K562 (cell line): Measurements from ENCODE around the gene CLCN4. TPM values are rescaled to one million over a fixed set of nuclear protein-coding genes. Genes with fewer than 3 reads are reported as not detected.

Experiments
- ATAC-seq: fragments of 200-7000 bp; cut with Tn5 transposase; 3 replicates; pipeline ENCODE4 v1.9.1; 2020; ENCODE audit warnings: moderate library complexity
- BruUV-seq: library from RNA; stranded (reverse); fragments of 400-500 nt; replicated peaks from 2 replicates; lab custom pipeline; 2021; lab: Mats Ljungman, UMichigan
- CTCF ChIA-PET: fragments of 300-600 bp; formaldehyde crosslinking; extraction: SDS; loops from one replicate; lab custom pipeline; 2021; ENCODE audit warnings: low intra/inter-chr PET ratio; lab: Yijun Ruan, JAX
- POLR2A ChIA-PET: fragments of 300-600, 350-650 bp; sonication (Branson Sonifier 250); formaldehyde crosslinking; extraction: SDS; loops from one replicate; lab custom pipeline; 2021; ENCODE audit warnings: antibody characterized with exemption, inconsistent platforms; lab: Yijun Ruan, JAX
- DNase-seq, 4 experiments: peaks; one replicate each; pipeline versions ENCODE4 v3.0.0 to v3.0.0-alpha.2; 2011 to 2018; ENCODE audit warnings: low spot score in 3 of 4, mixed read lengths in 3 of 4; ENCODE audit errors: extremely low read depth in 1 of 4
- FAIRE-seq: peaks from 2 replicates; lab custom pipeline; 2011; peaks lifted over from hg19 to GRCh38; lab: Jason Lieb, UNC
- H2AFZ ChIP-seq: 2 replicates; pipeline ENCODE4 v1.6.0; 2011; ENCODE audit warnings: low read depth, low read length, control low read depth, inconsistent platforms
- H3K27ac ChIP-seq: fragments of 200-600 bp; 3 replicates; pipeline ENCODE4 v1.8.0; 2011; ENCODE audit warnings: low read depth, mild to moderate bottlenecking, control low read depth, inconsistent platforms, low read length, moderate library complexity, mixed read lengths; ENCODE audit errors: extremely low read depth
- H3K27me3 ChIP-seq, 2 experiments: fragments of 300-600 bp in 1 of 2; 2 replicates in 1 of 2; 3 replicates in 1 of 2; pipeline versions ENCODE4 v1.6.0 to v1.8.0; 2011; ENCODE audit warnings: inconsistent platforms in 2 of 2, low read length in 2 of 2, mild to moderate bottlenecking in 1 of 2, mixed read lengths in 1 of 2, moderate library complexity in 1 of 2; ENCODE audit not compliant: control insufficient read depth in 2 of 2, insufficient read depth in 2 of 2
- H3K36me3 ChIP-seq: fragments of 300-600 bp; 3 replicates; pipeline ENCODE4 v1.8.0; 2011; ENCODE audit warnings: mild to moderate bottlenecking, low read length, inconsistent platforms; ENCODE audit not compliant: control insufficient read depth, insufficient read depth
- H3K4me1 ChIP-seq, 2 experiments: fragments of 200-600 bp in 1 of 2; replicated peaks in 1 of 2; 2 replicates in 1 of 2; 3 replicates in 1 of 2; pipeline versions ENCODE4 v1.5.1 to v1.8.0; 2011; ENCODE audit warnings: inconsistent platforms in 2 of 2, low read length in 2 of 2, mild to moderate bottlenecking in 1 of 2, mixed read lengths in 1 of 2, moderate library complexity in 1 of 2; ENCODE audit not compliant: control insufficient read depth in 2 of 2, insufficient read depth in 2 of 2
- H3K4me2 ChIP-seq: 2 replicates; pipeline ENCODE4 v1.6.1; 2011; ENCODE audit warnings: low read length, control low read depth, inconsistent platforms, mixed read lengths; ENCODE audit not compliant: insufficient read depth
- H3K4me3 ChIP-seq: fragments of 200-600 bp; sonication (generic), shearing (Covaris generic); 2 replicates; pipeline ENCODE4 v1.5.1; 2016; ENCODE audit warnings: control low read depth, inconsistent platforms
- H3K79me2 ChIP-seq: fragments of 200-600 bp; 3 replicates; pipeline ENCODE4 v1.8.0; 2011; ENCODE audit warnings: low read length, inconsistent platforms; ENCODE audit not compliant: control insufficient read depth, insufficient read depth
- H3K9ac ChIP-seq, 2 experiments: 2 replicates each; pipeline versions ENCODE4 v1.6.0 to v1.6.1; 2011; ENCODE audit warnings: low read depth in 2 of 2, low read length in 2 of 2, control low read depth in 1 of 2, inconsistent platforms in 1 of 2, mild to moderate bottlenecking in 1 of 2, mixed read lengths in 1 of 2; ENCODE audit not compliant: insufficient read depth in 1 of 2
- H3K9me1 ChIP-seq: one replicate; pipeline ENCODE4 v1.6.0; 2011; ENCODE audit warnings: inconsistent platforms, mild to moderate bottlenecking, low read length, moderate library complexity; ENCODE audit not compliant: control insufficient read depth, insufficient read depth
- H3K9me3 ChIP-seq: replicated peaks from 2 replicates; pipeline ENCODE4 v1.5.1; 2011; ENCODE audit warnings: low read depth, low read length, inconsistent platforms; ENCODE audit not compliant: control insufficient read depth, insufficient read depth
- H4K20me1 ChIP-seq: replicated peaks from 2 replicates; pipeline ENCODE4 v1.6.1; 2011; ENCODE audit warnings: low read length, inconsistent platforms, mixed read lengths; ENCODE audit not compliant: control insufficient read depth, insufficient read depth
- BRF2 ChIP-seq: IDR thresholded peaks from 3 replicates; pipeline ENCODE4 v1.6.1; 2011; ENCODE audit warnings: borderline replicate concordance, mild to moderate bottlenecking; ENCODE audit not compliant: insufficient read length, insufficient read depth
- CCAR2 ChIP-seq: fragments of 200-400 bp; formaldehyde crosslinking; IDR thresholded peaks from 2 replicates; pipeline ENCODE4 v1.6.1; 2017; ENCODE audit warnings: mild to moderate bottlenecking, low read depth, low read length
- FOXM1 ChIP-seq, 2 experiments: fragments of 450-650 bp in 1 of 2; sonication (generic) in 1 of 2; formaldehyde crosslinking in 1 of 2; IDR thresholded peaks; 2 replicates each; pipeline versions ENCODE4 v1.6.1 to v1.9.0; 2017 to 2022; ENCODE audit warnings: low read depth in 2 of 2, mild to moderate bottlenecking in 2 of 2, missing genetic modification reagents in 1 of 2, moderate library complexity in 1 of 2
- HNRNPUL1 ChIP-seq: fragments of 200-400 bp; formaldehyde crosslinking; IDR thresholded peaks from 2 replicates; pipeline ENCODE4 v1.6.1; 2017; ENCODE audit warnings: low read length
- PRPF4 ChIP-seq: fragments of 200-400 bp; formaldehyde crosslinking; IDR thresholded peaks from one replicate; pipeline ENCODE4 v1.6.1; 2017; ENCODE audit warnings: low read length, low read depth, mild to moderate bottlenecking; ENCODE audit not compliant: insufficient read depth, poor library complexity, severe bottlenecking
- SOX6 ChIP-seq: fragments of 450-650 bp; IDR thresholded peaks from 2 replicates; pipeline ENCODE4 v1.6.1; 2014; ENCODE audit warnings: mild to moderate bottlenecking
- TEAD4 ChIP-seq, 2 experiments: sonication (generic) in 1 of 2; formaldehyde crosslinking in 1 of 2; IDR thresholded peaks; 2 replicates each; pipeline versions ENCODE4 v1.6.1 to v1.8.0; 2012 to 2022; ENCODE audit warnings: borderline replicate concordance in 1 of 2, inconsistent platforms in 1 of 2, low read length in 1 of 2, mild to moderate bottlenecking in 1 of 2, missing genetic modification reagents in 1 of 2
- ZNF263 ChIP-seq: sonication (generic); formaldehyde crosslinking; IDR thresholded peaks from 2 replicates; pipeline ENCODE4 v1.8.0; 2022; ENCODE audit warnings: mild to moderate bottlenecking, missing genetic modification reagents, borderline replicate concordance
- ZNF512 ChIP-seq: IDR thresholded peaks from 2 replicates; pipeline ENCODE4 v1.6.1; 2016; ENCODE audit warnings: missing genetic modification characterization, missing compliant biosample characterization
- ZNF79 ChIP-seq: fragments of 250-450 bp; sonication (Bioruptor Pico); IDR thresholded peaks from 2 replicates; pipeline ENCODE4 v1.4.0; 2020; ENCODE audit warnings: low read depth, mild to moderate bottlenecking, moderate library complexity
- WGBS: fragments of 100-300 bp; shearing (Covaris generic); methylation state at CpG from one replicate; pipeline ENCODE4 v1.1.6; 2016; ENCODE audit warnings: low coverage, mixed read lengths; ENCODE audit not compliant: insufficient coverage; ENCODE audit errors: missing lambda C conversion rate; 5-methylcytosine and 5-hydroxymethylcytosine counted together
- in situ Hi-C: fragments of 300-500 bp; cut with MboI; formaldehyde crosslinking; loops from 4 replicates; pipeline ENCODE4 v1.15.0; 2018; ENCODE audit warnings: inconsistent platforms, mixed read lengths
- intact Hi-C: fragments of 100-400 bp; cut with micrococcal nuclease; formaldehyde crosslinking; loops from 2 replicates; pipeline ENCODE4 v1.14.2; 2022
- polyA plus RNA-seq, 8 experiments: library from polyadenylated mRNA; depleted of rRNA in 4 of 8; stranded (reverse) in 5 of 8; unstranded in 3 of 8; fragments of >200 nt; fragmentation: Nextera tagmentation in 2 of 8; fragmentation: Illumina TruSeq in 1 of 8; extraction: Ambion mirVana in 2 of 8; extraction: Trizol in 1 of 8; gene quantifications; 2 replicates each; pipeline versions ENCODE4 v1.2.1 to v1.2.3, GENCODE V29; 2011 to 2014; ENCODE audit warnings: inconsistent platforms in 1 of 8, missing spikeins in 1 of 8
- total RNA-seq, 7 experiments: library from RNA; depleted of rRNA in 6 of 7; stranded (reverse); fragments of >200 nt in 6 of 7; fragmentation: Illumina TruSeq in 2 of 7; extraction: Trizol in 2 of 7; gene quantifications; 2 replicates each; pipeline versions ENCODE4 v1.2.1 to v1.2.3, GENCODE V29; 2011 to 2021; ENCODE audit warnings: low replicate concordance in 1 of 7

Gene CLCN4
- total and polyA plus RNA-seq, 9 of the 15 experiments (the other 6 are each of a cell fraction or from before 2014, with no cell fraction given) = 0.03 to 0.24 (median 0.10) TPM; not detected in 1

GRCh38 chrX:10118530-10118929 is 38.2 kb upstream of the CLCN4 start:
- H3K79me2 ChIP-seq = no peaks in the 10 kb centered on the region
- in situ Hi-C loops = loop anchor here (5.0 to 25.0 kb wide), 4 partner anchors 121 to 1364 kb away; no protein-coding TSS in a partner anchor
- H3K36me3 ChIP-seq = no peaks in the 10 kb centered on the region
- TF ChIP-seq SOX6 = no peak
- no peak for TF ChIP-seq FOXM1 (IDR thresholded peaks at IDR 0.05; ENCODE audit: low read depth)
- no peak for TF ChIP-seq FOXM1 (CRISPR knock-in tag; IDR thresholded peaks at IDR 0.05; ENCODE audit: low read depth)
- TF ChIP-seq, all 486 proteins: peak for 0
- Histone ChIP-seq H3K4me1 (no peaks in the 10 kb centered on the region), H3K4me2 (no peak overlapping the region), H3K4me3 (no peak overlapping the region), H4K20me1 (no peaks in the 10 kb centered on the region), H3K27ac (no peak overlapping the region), H3K9ac (no peak overlapping the region), H3K9me1 (no peaks in the 10 kb centered on the region), H3K9me3 (peaks cover 17% of the 10 kb centered on the region), H3K27me3 (no peaks in the 10 kb centered on the region; a peak in 2 of 5 replicates), H2AFZ (no peak overlapping the region)
- no peak for DNase-seq
- FAIRE-seq = no peak
- 0% methylated on average over 4 of the region's 4 CpGs for WGBS
- intact Hi-C loops = loop anchor here (2.0 kb wide), 1 partner anchor 244 kb away; no protein-coding TSS in a partner anchor
- no TSS peak for BruUV-seq
- ChIA-PET POLR2A (no interaction called here), CTCF (interaction anchor here (0.5 to 7.3 kb wide), 17 partner anchors 39 to 1382 kb away, joined by 3 to 400 read pairs (median 4); no protein-coding TSS in a partner anchor)
- ATAC-seq = no peak

- CTCF ChIA-PET = interaction anchor here (0.5 to 7.3 kb wide), 48 partner anchors 9 to 1574 kb away, joined by 3 to 400 read pairs (median 4); partner anchors contain the start of gene CLDN34
- Histone ChIP-seq H3K4me1 (no peaks in the 10 kb centered on the region), H3K79me2 (no peaks in the 10 kb centered on the region), H3K27ac (no peak overlapping the region), H2AFZ (no peak overlapping the region), H3K36me3 (no peaks in the 10 kb centered on the region), H3K9me3 (peaks cover 17% of the 10 kb centered on the region), H3K9me1 (no peaks in the 10 kb centered on the region), H3K4me2 (no peak overlapping the region), H3K27me3 (peaks cover 0 to 5% of the 10 kb centered on the region in 2 experiments; a peak in 2 of 5 replicates), H4K20me1 (no peaks in the 10 kb centered on the region), H3K4me3 (no peak overlapping the region), H3K9ac (no peak overlapping the region)
- no TSS peak for BruUV-seq
- DNase-seq (peak; percentile 49 to 80 (median 56)), FAIRE-seq (peak; percentile 97), ATAC-seq (peak; percentile 47; the same call in 1 of the 3 replicates)
- POLR2A ChIA-PET = interaction anchor here (0.7 kb wide), 1 partner anchor 69 kb away, joined by 3 read pairs; no protein-coding TSS in a partner anchor
- WGBS = 8% methylated on average over 15 of the region's 16 CpGs
- in situ Hi-C loops = loop anchor here (5.0 to 25.0 kb wide), 4 partner anchors 122 to 1365 kb away; no protein-coding TSS in a partner anchor
- intact Hi-C loops = loop anchor here (1.0 to 2.0 kb wide), 6 partner anchors 124 to 1376 kb away; no protein-coding TSS in a partner anchor
- TF ChIP-seq ZNF79 (CRISPR knock-in tag) = no peak
- no peak for TF ChIP-seq BRF2
- peak; percentile 19; the same call in 1 of the 2 replicates for TF ChIP-seq ZNF263
- TF ChIP-seq ZNF512 (tag) = no peak
- peak; percentile 84 for TF ChIP-seq TEAD4 (IDR thresholded peaks at IDR 0.05; ENCODE audit: low read length)
- TF ChIP-seq TEAD4 (CRISPR knock-in tag; IDR thresholded peaks at IDR 0.05; ENCODE audit: borderline replicate concordance) = 0 out of 2 replicates have a peak, but pooled peaks have one; percentile 29
- no peak for TF ChIP-seq HNRNPUL1
- no peak for TF ChIP-seq CCAR2
- TF ChIP-seq PRPF4 = no peak
Measured at GRCh38 chrX:10119399-10119990, 37.3 kb upstream of the CLCN4 start.
